ENCODE data around the gene SMARCE1. TPM values are rescaled to one million over a fixed set of nuclear protein-coding genes. Genes with fewer than 3 reads are reported as not detected.

Gene SMARCE1
- total RNA-seq, 2 experiments from 2014 or later, result 65.4 to 68.6 TPM

DNA sequence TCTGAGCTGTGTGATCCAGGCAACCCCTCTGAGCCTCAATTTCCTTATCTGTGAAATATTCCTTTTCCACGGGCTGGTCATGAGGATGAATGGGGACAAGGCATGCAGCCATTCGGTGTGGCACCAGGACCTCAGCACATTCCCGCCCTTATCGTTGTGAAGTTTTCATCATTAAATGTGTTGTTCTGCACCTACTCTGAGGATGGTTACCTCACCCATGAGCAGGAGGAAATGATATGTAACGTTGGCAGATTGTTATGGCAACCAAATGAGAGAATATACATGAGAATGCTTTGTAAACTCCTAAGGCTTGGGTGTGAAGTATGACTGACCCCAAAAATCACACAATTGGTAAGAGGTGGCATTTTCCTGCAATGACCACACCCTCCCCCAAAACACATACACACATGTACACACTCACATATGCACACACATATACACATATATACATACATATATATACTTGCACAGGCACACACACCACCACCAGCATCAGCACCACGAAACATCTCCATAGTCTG lies 39.5 kb downstream of the SMARCE1 start:
- Mint-ChIP-seq H3K27ac (peak overlapping the region; percentile 98), H3K4me3 (peak overlapping the region; percentile 73), H3K36me3 (ENCODE audit: low read depth) (no peaks in the 10 kb centered on the region), H3K27me3 (no peaks in the 10 kb centered on the region), H3K9me3 (no peaks in the 10 kb centered on the region), H3K4me1 (ENCODE audit: low read depth) (peaks cover 95% of the 10 kb centered on the region)
- TF ChIP-seq, protein P1, sequence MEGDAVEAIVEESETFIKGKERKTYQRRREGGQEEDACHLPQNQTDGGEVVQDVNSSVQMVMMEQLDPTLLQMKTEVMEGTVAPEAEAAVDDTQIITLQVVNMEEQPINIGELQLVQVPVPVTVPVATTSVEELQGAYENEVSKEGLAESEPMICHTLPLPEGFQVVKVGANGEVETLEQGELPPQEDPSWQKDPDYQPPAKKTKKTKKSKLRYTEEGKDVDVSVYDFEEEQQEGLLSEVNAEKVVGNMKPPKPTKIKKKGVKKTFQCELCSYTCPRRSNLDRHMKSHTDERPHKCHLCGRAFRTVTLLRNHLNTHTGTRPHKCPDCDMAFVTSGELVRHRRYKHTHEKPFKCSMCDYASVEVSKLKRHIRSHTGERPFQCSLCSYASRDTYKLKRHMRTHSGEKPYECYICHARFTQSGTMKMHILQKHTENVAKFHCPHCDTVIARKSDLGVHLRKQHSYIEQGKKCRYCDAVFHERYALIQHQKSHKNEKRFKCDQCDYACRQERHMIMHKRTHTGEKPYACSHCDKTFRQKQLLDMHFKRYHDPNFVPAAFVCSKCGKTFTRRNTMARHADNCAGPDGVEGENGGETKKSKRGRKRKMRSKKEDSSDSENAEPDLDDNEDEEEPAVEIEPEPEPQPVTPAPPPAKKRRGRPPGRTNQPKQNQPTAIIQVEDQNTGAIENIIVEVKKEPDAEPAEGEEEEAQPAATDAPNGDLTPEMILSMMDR (IDR thresholded peaks at IDR 0.05), result no peak
- CTCF ChIA-PET, result interaction anchor here (1.0 to 17.1 kb wide), 3 partner anchors 12 to 75 kb away, joined by 3 to 288 read pairs (median 4); partner anchors contain the start of gene CCR7
- DNase-seq (peak in 7 of 14 experiments; percentile 37 to 92 (median 52)), ATAC-seq (ENCODE audit: poor library complexity) (peak; percentile 55)
- H3K4me3 ChIP-seq (ENCODE audit: low read length), result peak overlapping the region; percentile 17
- H3K4me1 ChIP-seq (ENCODE audit: insufficient read depth, low read length), result peaks cover 97% of the 10 kb centered on the region
- intact Hi-C loops (cut with DNase I, micrococcal nuclease), result loop anchor here (1.0 to 5.0 kb wide), 2 partner anchors 9 to 286 kb away; no protein-coding TSS in a partner anchor
- H3K27me3 ChIP-seq (ENCODE audit: control insufficient read depth in 1 of 2, insufficient read depth in 2 of 2, low read length in 2 of 2), result no peaks in the 10 kb centered on the region
- no peaks in the 10 kb centered on the region for H3K9me3 ChIP-seq (ENCODE audit: control insufficient read depth in 1 of 2, insufficient read depth in 1 of 2, low read length in 2 of 2)
- H3K27ac ChIP-seq (ENCODE audit: low read depth in 1 of 2, low read length in 2 of 2), result peak overlapping the region; percentile 97 to 99
- no peaks in the 10 kb centered on the region for H3K36me3 ChIP-seq (ENCODE audit: insufficient read depth, low read length)
- POLR2A ChIA-PET, result interaction anchor here (0.6 to 29.4 kb wide), 8 partner anchors 10 to 1080 kb away, joined by 3 to 1290 read pairs (median 4); partner anchors contain the start of genes CCR7, EIF1 and SMARCE1

DNA sequence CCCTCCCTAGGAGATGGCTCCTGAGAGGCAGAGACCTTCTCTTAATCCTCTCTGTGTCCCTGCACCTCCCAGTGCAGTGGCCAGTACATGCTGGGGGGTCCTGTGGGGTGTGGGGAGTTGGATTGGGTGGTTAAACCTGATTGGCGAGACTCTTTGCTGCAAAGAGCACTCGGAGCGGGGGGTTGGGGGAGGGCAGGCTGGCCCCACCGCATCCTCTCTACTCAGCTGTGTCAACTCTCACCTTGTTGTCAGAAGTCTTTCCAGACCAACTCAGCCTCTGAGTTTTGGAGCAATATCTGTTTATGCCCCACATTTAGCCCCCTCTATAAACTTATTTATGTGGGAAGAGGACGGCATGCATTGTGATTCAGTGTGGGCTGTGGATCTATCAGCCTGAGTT lies 40.0 kb downstream of the SMARCE1 start:
- ATAC-seq (ENCODE audit: poor library complexity), result peak; percentile 44
- no peaks in the 10 kb centered on the region for H3K36me3 ChIP-seq (ENCODE audit: insufficient read depth, low read length)
- H3K27ac ChIP-seq (ENCODE audit: low read depth in 1 of 2, low read length in 2 of 2), result peak overlapping the region; percentile 97 to 99
- Mint-ChIP-seq H3K9me3 (no peaks in the 10 kb centered on the region), H3K4me1 (ENCODE audit: low read depth) (peaks cover 95% of the 10 kb centered on the region), H3K36me3 (ENCODE audit: low read depth) (no peaks in the 10 kb centered on the region), H3K4me3 (peak overlapping the region; percentile 73), H3K27ac (peak overlapping the region; percentile 98), H3K27me3 (no peaks in the 10 kb centered on the region)
- H3K4me1 ChIP-seq (ENCODE audit: insufficient read depth, low read length), result peaks cover 97% of the 10 kb centered on the region
- H3K4me3 ChIP-seq (ENCODE audit: low read length), result peak overlapping the region; percentile 17
- TF ChIP-seq, protein P1 (IDR thresholded peaks at IDR 0.05), result no peak
- no peaks in the 10 kb centered on the region for H3K9me3 ChIP-seq (ENCODE audit: control insufficient read depth in 1 of 2, insufficient read depth in 1 of 2, low read length in 2 of 2)
- DNase-seq, result peak; percentile 58 to 84 (median 66)
- H3K27me3 ChIP-seq (ENCODE audit: control insufficient read depth in 1 of 2, insufficient read depth in 2 of 2, low read length in 2 of 2), result no peaks in the 10 kb centered on the region
- intact Hi-C loops (cut with DNase I, micrococcal nuclease), result loop anchor here (1.0 to 5.0 kb wide), 2 partner anchors 8 to 285 kb away; no protein-coding TSS in a partner anchor
- ChIA-PET CTCF (interaction anchor here (1.0 to 17.1 kb wide), 4 partner anchors 8 to 74 kb away, joined by 3 to 288 read pairs (median 4); partner anchors contain the start of gene CCR7), POLR2A (interaction anchor here (0.7 to 29.4 kb wide), 10 partner anchors 10 to 1082 kb away, joined by 3 to 1290 read pairs (median 4); partner anchors contain the start of genes CCR7, EIF1 and SMARCE1)

DNA sequence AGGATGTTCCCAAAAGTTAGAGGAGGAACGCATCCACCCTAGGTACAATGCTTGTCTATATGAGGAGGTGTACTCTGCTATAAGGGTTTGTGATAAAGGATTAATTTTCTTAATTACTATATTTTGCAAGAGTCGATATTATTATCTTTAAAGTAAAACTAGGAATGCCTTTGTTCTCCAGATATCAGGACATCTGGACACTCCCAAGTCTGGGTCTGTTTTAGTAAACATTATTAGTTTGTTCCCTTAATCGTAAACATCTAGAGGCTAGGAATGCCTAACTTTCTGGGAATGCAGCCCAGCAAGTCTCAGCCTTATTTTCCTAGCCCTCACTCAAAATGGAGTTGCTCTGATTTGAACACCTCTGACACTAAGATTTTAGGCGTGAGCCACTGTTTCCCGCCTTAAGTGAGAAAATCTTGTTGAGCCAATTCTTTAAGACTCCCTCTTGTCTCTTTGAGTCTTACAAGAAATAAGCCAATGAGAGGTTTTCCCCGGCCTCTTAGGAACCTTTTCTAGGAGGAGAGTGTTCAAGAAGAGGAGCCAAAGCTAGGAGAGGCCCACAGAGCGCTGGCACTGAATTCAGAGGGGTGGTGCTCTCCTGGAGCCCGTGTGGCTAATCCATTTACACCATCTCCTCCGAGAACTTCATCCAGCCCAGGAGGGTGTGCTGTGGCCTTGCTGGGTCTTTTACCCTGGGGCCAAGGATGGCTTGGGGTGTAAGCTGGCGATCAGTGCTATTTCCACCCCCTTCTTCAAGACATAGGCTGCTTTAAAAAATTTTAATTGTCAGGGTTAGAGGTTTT lies 40.9 kb downstream of the SMARCE1 start:
- DNase-seq (no peak), ATAC-seq (ENCODE audit: poor library complexity) (no peak)
- Histone ChIP-seq H3K4me3 (ENCODE audit: low read length) (no peak overlapping the region), H3K27me3 (ENCODE audit: control insufficient read depth in 1 of 2, insufficient read depth in 2 of 2, low read length in 2 of 2) (no peaks in the 10 kb centered on the region), H3K4me1 (ENCODE audit: insufficient read depth, low read length) (peaks cover 98% of the 10 kb centered on the region), H3K36me3 (ENCODE audit: insufficient read depth, low read length) (no peaks in the 10 kb centered on the region), H3K27ac (ENCODE audit: low read depth in 1 of 2, low read length in 2 of 2) (peak overlapping the region; percentile 97 to 99), H3K9me3 (ENCODE audit: control insufficient read depth in 1 of 2, insufficient read depth in 1 of 2, low read length in 2 of 2) (no peaks in the 10 kb centered on the region)
- Mint-ChIP-seq H3K4me1 (ENCODE audit: low read depth) (peaks cover 95% of the 10 kb centered on the region), H3K4me3 (peak overlapping the region; percentile 73), H3K27ac (peak overlapping the region; percentile 98), H3K9me3 (no peaks in the 10 kb centered on the region), H3K27me3 (no peaks in the 10 kb centered on the region), H3K36me3 (ENCODE audit: low read depth) (no peaks in the 10 kb centered on the region)
- intact Hi-C loops (cut with DNase I, micrococcal nuclease), result loop anchor here (5.0 kb wide), 1 partner anchor 284 kb away; no protein-coding TSS in a partner anchor
- ChIA-PET CTCF (interaction anchor here (1.1 to 17.1 kb wide), 4 partner anchors 9 to 73 kb away, joined by 4 to 288 read pairs (median 8); partner anchors contain the start of gene CCR7), POLR2A (interaction anchor here (1.0 to 29.4 kb wide), 7 partner anchors 9 to 1083 kb away, joined by 3 to 1290 read pairs (median 6); partner anchors contain the start of genes CCR7 and SMARCE1)
- TF ChIP-seq, protein P1 (IDR thresholded peaks at IDR 0.05), result no peak
